Measurements from ENCODE around the gene NFE2L2.

DNA sequence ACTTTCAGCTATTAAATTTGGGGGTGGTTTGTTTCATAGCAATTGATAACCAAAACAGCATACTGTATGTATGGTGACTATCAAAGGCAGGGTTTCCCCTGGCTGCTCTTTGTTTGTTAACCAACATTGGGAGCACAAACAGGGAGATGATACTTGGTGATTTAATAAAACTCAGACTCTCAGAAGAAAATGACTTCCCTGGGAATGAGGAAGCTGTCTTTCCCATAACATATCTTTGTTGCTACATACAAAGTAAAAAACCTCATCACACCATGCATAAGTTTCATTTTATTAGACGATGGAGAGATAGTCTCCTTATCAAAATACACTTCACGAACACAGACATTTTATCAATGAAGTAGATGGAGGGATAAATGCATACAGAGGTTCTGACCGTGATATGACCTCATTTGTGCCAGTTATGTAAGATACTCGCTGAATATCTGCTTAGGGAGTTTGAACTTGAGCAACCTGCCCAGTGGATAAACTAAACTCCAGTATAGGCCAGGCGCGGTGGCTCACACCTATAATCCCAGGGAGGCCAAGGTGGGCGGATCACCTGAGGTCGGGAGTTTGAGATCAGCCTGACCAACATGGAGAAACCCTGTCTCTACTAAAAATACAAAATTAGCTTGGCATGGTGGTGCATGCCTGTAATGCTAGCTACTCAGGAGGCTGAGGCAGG is 3.8 kb upstream of the NFE2L2 start:
- TF ChIP-seq, protein P1, sequence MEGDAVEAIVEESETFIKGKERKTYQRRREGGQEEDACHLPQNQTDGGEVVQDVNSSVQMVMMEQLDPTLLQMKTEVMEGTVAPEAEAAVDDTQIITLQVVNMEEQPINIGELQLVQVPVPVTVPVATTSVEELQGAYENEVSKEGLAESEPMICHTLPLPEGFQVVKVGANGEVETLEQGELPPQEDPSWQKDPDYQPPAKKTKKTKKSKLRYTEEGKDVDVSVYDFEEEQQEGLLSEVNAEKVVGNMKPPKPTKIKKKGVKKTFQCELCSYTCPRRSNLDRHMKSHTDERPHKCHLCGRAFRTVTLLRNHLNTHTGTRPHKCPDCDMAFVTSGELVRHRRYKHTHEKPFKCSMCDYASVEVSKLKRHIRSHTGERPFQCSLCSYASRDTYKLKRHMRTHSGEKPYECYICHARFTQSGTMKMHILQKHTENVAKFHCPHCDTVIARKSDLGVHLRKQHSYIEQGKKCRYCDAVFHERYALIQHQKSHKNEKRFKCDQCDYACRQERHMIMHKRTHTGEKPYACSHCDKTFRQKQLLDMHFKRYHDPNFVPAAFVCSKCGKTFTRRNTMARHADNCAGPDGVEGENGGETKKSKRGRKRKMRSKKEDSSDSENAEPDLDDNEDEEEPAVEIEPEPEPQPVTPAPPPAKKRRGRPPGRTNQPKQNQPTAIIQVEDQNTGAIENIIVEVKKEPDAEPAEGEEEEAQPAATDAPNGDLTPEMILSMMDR (IDR thresholded peaks at IDR 0.05 in 4 of 5, conservative IDR thresholded peaks at IDR 0.05 in 1 of 5) = no peak
- no peak for TF ChIP-seq POLR2A (IDR thresholded peaks at IDR 0.05)

Measured in gastrocnemius medialis (tissue), 4 donors.